ENCODE measurements around the gene FOXA3.

The FOXA3 gene

GRCh38 chr19:45873219-45873772, 9.2 kb downstream of the FOXA3 start:
- DNase-seq (ENCODE audit: low spot score): no peak

GRCh38 chr19:45874620-45874966, 10.5 kb downstream of the FOXA3 start:
- no peak for DNase-seq (ENCODE audit: low spot score)

GRCh38 chr19:45876161-45876410, 12.0 kb downstream of the FOXA3 start:
- DNase-seq (ENCODE audit: low spot score): no peak

- no peak for DNase-seq (ENCODE audit: low spot score)
These were observed 12.5 kb downstream of the FOXA3 start for GRCh38 chr19:45876411-45877197.

GRCh38 chr19:45878043-45878794, 14.1 kb downstream of the FOXA3 start:
- no peak for DNase-seq (ENCODE audit: low spot score)

- no peak for DNase-seq (ENCODE audit: low spot score)
These were observed 14.9 kb downstream of the FOXA3 start for GRCh38 chr19:45879055-45879454.

GRCh38 chr19:45879971-45880370, 15.8 kb downstream of the FOXA3 start:
- no peak for DNase-seq (ENCODE audit: low spot score)

- DNase-seq (ENCODE audit: low spot score): no peak
These were observed 17.2 kb downstream of the FOXA3 start for GRCh38 chr19:45881082-45881908.

GRCh38 chr19:45881909-45882528, 17.9 kb downstream of the FOXA3 start:
- no peak for DNase-seq (ENCODE audit: low spot score)

GRCh38 chr19:45882652-45883585, 18.8 kb downstream of the FOXA3 start:
- DNase-seq (ENCODE audit: low spot score): peak; percentile 32

GRCh38 chr19:45883586-45883880, 19.4 kb downstream of the FOXA3 start:
- no peak for DNase-seq (ENCODE audit: low spot score)

- no peak for DNase-seq (ENCODE audit: low spot score)
These were observed 20.0 kb downstream of the FOXA3 start for GRCh38 chr19:45883881-45884681.

- no peak for DNase-seq (ENCODE audit: low spot score)
These were observed 20.8 kb downstream of the FOXA3 start for GRCh38 chr19:45884682-45885555.

- DNase-seq (ENCODE audit: low spot score): peak; percentile 93
These were observed 21.7 kb downstream of the FOXA3 start, which contains the start of gene IRF2BP1 for GRCh38 chr19:45885556-45886426. Gene IRF2BP1 (minus strand): TSS chr19:45886141. CDS start chr19:45885774, 367 bp downstream.

GRCh38 chr19:45886427-45887199, 22.5 kb downstream of the FOXA3 start:
- peak; percentile 91 for DNase-seq (ENCODE audit: low spot score)

GRCh38 chr19:45887200-45887710, 23.1 kb downstream of the FOXA3 start:
- no peak for DNase-seq (ENCODE audit: low spot score)

- no peak for DNase-seq (ENCODE audit: low spot score)
These were observed 25.2 kb downstream of the FOXA3 start for GRCh38 chr19:45889210-45889885.

All from globus pallidus (tissue), 1 donor.